ENCODE data around the gene SIX4. TPM values are rescaled to one million over a fixed set of nuclear protein-coding genes. Genes with fewer than 3 reads are reported as not detected.

The SIX4 gene
- total and polyA plus RNA-seq, 9 of the 15 experiments (the other 6 are each of a cell fraction or from before 2014, with no cell fraction given), result 0.77 to 8.6 (median 5.6) TPM

- no peak for TF ChIP-seq PBX2 (CRISPR knock-in tag; IDR thresholded peaks at IDR 0.05; ENCODE audit: low read depth)
- peak; percentile 15; the same call in 1 of the 2 replicates for TF ChIP-seq PBX2 (tag; conservative IDR thresholded peaks at IDR 0.05; ENCODE audit: low read depth)
- no peak for TF ChIP-seq NFE2L1 (tag; IDR thresholded peaks at IDR 0.05; ENCODE audit: borderline replicate concordance, low read depth)
- TF ChIP-seq TCF3 (CRISPR knock-in tag; IDR thresholded peaks at IDR 0.05), result peak; percentile 20; the same call in 1 of the 2 replicates
- no peak for TF ChIP-seq THAP7 (CRISPR knock-in tag; IDR thresholded peaks at IDR 0.05)
- peak; percentile 71; the same call in 1 of the 2 replicates for TF ChIP-seq ZBTB1 (CRISPR knock-in tag; IDR thresholded peaks at IDR 0.05; ENCODE audit: borderline replicate concordance, low read depth)
- no peak for TF ChIP-seq ATF3 (IDR thresholded peaks at IDR 0.05)
- TF ChIP-seq ATF3 (CRISPR knock-in tag; conservative IDR thresholded peaks at IDR 0.05), result no peak
- no peak for TF ChIP-seq ZBTB12 (CRISPR knock-in tag; IDR thresholded peaks at IDR 0.05)
- TF ChIP-seq ELK3 (CRISPR knock-in tag; IDR thresholded peaks at IDR 0.05), result no peak
- peak; percentile 38; the same call in 1 of the 2 replicates for TF ChIP-seq CEBPG (CRISPR knock-in tag; IDR thresholded peaks at IDR 0.05)
- peak; percentile 7 to 42; a peak in 1 of 4 replicates for TF ChIP-seq CEBPG (tag; conservative IDR thresholded peaks at IDR 0.05 in 1 of 2, IDR thresholded peaks at IDR 0.05 in 1 of 2)
- TF ChIP-seq ZNF707 (CRISPR knock-in tag; conservative IDR thresholded peaks at IDR 0.05), result no peak
- 0 out of 2 replicates have a peak, but pooled peaks have one; percentile 29 for TF ChIP-seq TFAP4 (CRISPR knock-in tag; IDR thresholded peaks at IDR 0.05; ENCODE audit: borderline replicate concordance)
- TF ChIP-seq YBX1 (IDR thresholded peaks at IDR 0.05), result no peak
- TF ChIP-seq MNT (conservative IDR thresholded peaks at IDR 0.05), result no peak
Measured at GRCh38 chr14:60753264-60754119, 29.3 kb upstream of the SIX4 start (continued).

Data from K562 (cell line).